HCT116 (cell line): ENCODE measurements around the gene PRICKLE2.

ENCODE experiments used
- CEBPB ChIP-seq: IDR thresholded peaks from 2 replicates; pipeline ENCODE4 v1.6.1; 2012; ENCODE audit warnings: low read depth
- EZH2 ChIP-seq: fragments of 200-600 bp; sonication (generic); IDR thresholded peaks from 2 replicates; pipeline ENCODE4 v1.6.1; 2017; ENCODE audit warnings: antibody characterized with exemption, mixed run types
- POLR2A ChIP-seq: IDR thresholded peaks from 2 replicates; pipeline ENCODE4 v1.7.0; 2011; ENCODE audit warnings: borderline replicate concordance; ENCODE audit not compliant: insufficient read depth, insufficient read length; ENCODE audit errors: extremely low read depth
- POLR2AphosphoS5 ChIP-seq: IDR thresholded peaks from 2 replicates; pipeline ENCODE4 v1.6.1; 2011; ENCODE audit warnings: mild to moderate bottlenecking, low read depth, low read length, moderate library complexity
- RAD21 ChIP-seq: IDR thresholded peaks from 2 replicates; pipeline ENCODE4 v1.6.1; 2012; ENCODE audit warnings: low read depth, mild to moderate bottlenecking
- SIN3A ChIP-seq: IDR thresholded peaks from 2 replicates; pipeline ENCODE4 v1.6.1; 2012; ENCODE audit warnings: low read depth
- SP1 ChIP-seq: IDR thresholded peaks from 2 replicates; pipeline ENCODE4 v1.6.1; 2012; ENCODE audit warnings: low read depth
- ZFX ChIP-seq: fragments of 450-650 bp; IDR thresholded peaks from 2 replicates; pipeline ENCODE4 v1.6.1; 2017
- ZNF274 ChIP-seq: fragments of 200-500 bp; sonication (Bioruptor generic); IDR thresholded peaks from 2 replicates; pipeline ENCODE4 v1.6.1; 2014; ENCODE audit warnings: mild to moderate bottlenecking, low read depth, low read length, inconsistent platforms
- TF ChIP-seq, protein P1 (sequence below), 3 experiments: fragments of 200-600 bp in 1 of 3; sonication (generic) in 1 of 3; IDR thresholded peaks in 2 of 3; conservative IDR thresholded peaks in 1 of 3; 2 replicates each; pipeline ENCODE4 v1.5.1; 2012 to 2017; ENCODE audit warnings: low read depth in 2 of 3, low read length in 2 of 3, antibody characterized with exemption in 1 of 3, borderline replicate concordance in 1 of 3, control low read depth in 1 of 3, mild to moderate bottlenecking in 1 of 3, mixed read lengths in 1 of 3, mixed run types in 1 of 3, moderate library complexity in 1 of 3; ENCODE audit not compliant: insufficient read depth in 1 of 3
- TF ChIP-seq, protein P2 (sequence below): IDR thresholded peaks from 2 replicates; pipeline ENCODE4 v1.6.1; 2012; ENCODE audit warnings: low read depth

DNA sequence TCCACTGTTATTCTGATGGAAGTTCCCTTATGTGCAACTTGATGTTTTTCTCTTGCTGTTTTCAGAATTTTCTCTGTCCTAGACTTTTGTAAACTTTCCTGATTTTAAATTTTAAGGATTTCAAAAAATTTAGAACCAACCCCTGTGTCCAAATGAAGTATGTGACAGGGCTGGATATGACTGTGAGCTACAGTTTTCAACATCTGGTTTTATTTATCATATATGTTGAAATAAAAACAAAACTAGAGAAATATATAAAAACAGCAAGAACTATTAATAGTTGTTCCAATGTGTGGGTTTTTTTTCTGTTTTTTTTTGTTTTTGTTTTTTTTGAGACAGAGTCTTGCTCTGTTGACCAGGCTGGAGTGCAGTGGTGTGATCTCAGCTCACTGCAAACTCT is 154.6 kb downstream of the PRICKLE2 start:
- TF ChIP-seq, protein P1, sequence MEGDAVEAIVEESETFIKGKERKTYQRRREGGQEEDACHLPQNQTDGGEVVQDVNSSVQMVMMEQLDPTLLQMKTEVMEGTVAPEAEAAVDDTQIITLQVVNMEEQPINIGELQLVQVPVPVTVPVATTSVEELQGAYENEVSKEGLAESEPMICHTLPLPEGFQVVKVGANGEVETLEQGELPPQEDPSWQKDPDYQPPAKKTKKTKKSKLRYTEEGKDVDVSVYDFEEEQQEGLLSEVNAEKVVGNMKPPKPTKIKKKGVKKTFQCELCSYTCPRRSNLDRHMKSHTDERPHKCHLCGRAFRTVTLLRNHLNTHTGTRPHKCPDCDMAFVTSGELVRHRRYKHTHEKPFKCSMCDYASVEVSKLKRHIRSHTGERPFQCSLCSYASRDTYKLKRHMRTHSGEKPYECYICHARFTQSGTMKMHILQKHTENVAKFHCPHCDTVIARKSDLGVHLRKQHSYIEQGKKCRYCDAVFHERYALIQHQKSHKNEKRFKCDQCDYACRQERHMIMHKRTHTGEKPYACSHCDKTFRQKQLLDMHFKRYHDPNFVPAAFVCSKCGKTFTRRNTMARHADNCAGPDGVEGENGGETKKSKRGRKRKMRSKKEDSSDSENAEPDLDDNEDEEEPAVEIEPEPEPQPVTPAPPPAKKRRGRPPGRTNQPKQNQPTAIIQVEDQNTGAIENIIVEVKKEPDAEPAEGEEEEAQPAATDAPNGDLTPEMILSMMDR (IDR thresholded peaks at IDR 0.05 in 2 of 3, conservative IDR thresholded peaks at IDR 0.05 in 1 of 3; ENCODE audit: borderline replicate concordance in 1 of 3, insufficient read depth in 1 of 3, low read depth in 2 of 3, low read length in 2 of 3) = no peak
- no peak for TF ChIP-seq ZFX
- TF ChIP-seq CEBPB = no peak
- no peak for TF ChIP-seq SIN3A
- TF ChIP-seq, protein P2, sequence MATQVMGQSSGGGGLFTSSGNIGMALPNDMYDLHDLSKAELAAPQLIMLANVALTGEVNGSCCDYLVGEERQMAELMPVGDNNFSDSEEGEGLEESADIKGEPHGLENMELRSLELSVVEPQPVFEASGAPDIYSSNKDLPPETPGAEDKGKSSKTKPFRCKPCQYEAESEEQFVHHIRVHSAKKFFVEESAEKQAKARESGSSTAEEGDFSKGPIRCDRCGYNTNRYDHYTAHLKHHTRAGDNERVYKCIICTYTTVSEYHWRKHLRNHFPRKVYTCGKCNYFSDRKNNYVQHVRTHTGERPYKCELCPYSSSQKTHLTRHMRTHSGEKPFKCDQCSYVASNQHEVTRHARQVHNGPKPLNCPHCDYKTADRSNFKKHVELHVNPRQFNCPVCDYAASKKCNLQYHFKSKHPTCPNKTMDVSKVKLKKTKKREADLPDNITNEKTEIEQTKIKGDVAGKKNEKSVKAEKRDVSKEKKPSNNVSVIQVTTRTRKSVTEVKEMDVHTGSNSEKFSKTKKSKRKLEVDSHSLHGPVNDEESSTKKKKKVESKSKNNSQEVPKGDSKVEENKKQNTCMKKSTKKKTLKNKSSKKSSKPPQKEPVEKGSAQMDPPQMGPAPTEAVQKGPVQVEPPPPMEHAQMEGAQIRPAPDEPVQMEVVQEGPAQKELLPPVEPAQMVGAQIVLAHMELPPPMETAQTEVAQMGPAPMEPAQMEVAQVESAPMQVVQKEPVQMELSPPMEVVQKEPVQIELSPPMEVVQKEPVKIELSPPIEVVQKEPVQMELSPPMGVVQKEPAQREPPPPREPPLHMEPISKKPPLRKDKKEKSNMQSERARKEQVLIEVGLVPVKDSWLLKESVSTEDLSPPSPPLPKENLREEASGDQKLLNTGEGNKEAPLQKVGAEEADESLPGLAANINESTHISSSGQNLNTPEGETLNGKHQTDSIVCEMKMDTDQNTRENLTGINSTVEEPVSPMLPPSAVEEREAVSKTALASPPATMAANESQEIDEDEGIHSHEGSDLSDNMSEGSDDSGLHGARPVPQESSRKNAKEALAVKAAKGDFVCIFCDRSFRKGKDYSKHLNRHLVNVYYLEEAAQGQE = no peak
- no peak for TF ChIP-seq POLR2AphosphoS5
- TF ChIP-seq POLR2A = no peak
- no peak for TF ChIP-seq EZH2
- TF ChIP-seq RAD21 = no peak
- TF ChIP-seq SP1 = no peak
- no peak for TF ChIP-seq ZNF274
